WTC11 (cell line): ENCODE results near the gene INF2.

Experiments
- AFF4 ChIP-seq: sonication (generic); formaldehyde crosslinking; IDR thresholded peaks from 2 replicates; pipeline ENCODE4 v1.8.1; 2023; ENCODE audit warnings: mild to moderate bottlenecking, missing genetic modification reagents, borderline replicate concordance
- ATF1 ChIP-seq: sonication (generic); formaldehyde crosslinking; IDR thresholded peaks from 2 replicates; pipeline ENCODE4 v1.8.1; 2023; ENCODE audit warnings: mild to moderate bottlenecking, moderate library complexity, missing genetic modification reagents
- E2F1 ChIP-seq: sonication (generic); formaldehyde crosslinking; IDR thresholded peaks from 2 replicates; pipeline ENCODE4 v1.8.0; 2022; ENCODE audit warnings: mild to moderate bottlenecking, missing genetic modification reagents
- E2F4 ChIP-seq: sonication (generic); formaldehyde crosslinking; IDR thresholded peaks from 2 replicates; pipeline ENCODE4 v1.8.1; 2022; ENCODE audit warnings: low read depth, mild to moderate bottlenecking, moderate library complexity, missing genetic modification reagents, borderline replicate concordance
- ETV6 ChIP-seq: sonication (generic); formaldehyde crosslinking; IDR thresholded peaks from 2 replicates; pipeline ENCODE4 v1.8.1; 2022; ENCODE audit warnings: mild to moderate bottlenecking, missing genetic modification reagents
- FOXP4 ChIP-seq: sonication (generic); formaldehyde crosslinking; IDR thresholded peaks from 2 replicates; pipeline ENCODE4 v1.8.0; 2022; ENCODE audit warnings: mild to moderate bottlenecking, missing genetic modification reagents
- NFYB ChIP-seq: sonication (generic); formaldehyde crosslinking; conservative IDR thresholded peaks from 2 replicates; pipeline ENCODE4 v1.8.0; 2022; ENCODE audit warnings: low read depth, missing genetic modification reagents
- ZNF121 ChIP-seq: sonication (generic); formaldehyde crosslinking; IDR thresholded peaks from 2 replicates; pipeline ENCODE4 v1.8.0; 2023; ENCODE audit warnings: missing genetic modification reagents
- ZSCAN18 ChIP-seq: fragments of 250-450 bp; sonication (Bioruptor Pico); IDR thresholded peaks from 2 replicates; pipeline ENCODE4 v2.1.2; 2022; ENCODE audit warnings: mild to moderate bottlenecking, moderate library complexity
- TF ChIP-seq, protein P1 (sequence below): sonication (generic); formaldehyde crosslinking; conservative IDR thresholded peaks from 2 replicates; pipeline ENCODE4 v1.8.1; 2022; ENCODE audit warnings: mild to moderate bottlenecking, missing genetic modification reagents
- TF ChIP-seq, protein P2 (sequence below): fragments of 200-600 bp; IDR thresholded peaks from 2 replicates; pipeline ENCODE4 v1.8.0; 2022; ENCODE audit warnings: antibody characterized with exemption

GRCh38 chr14:104702106-104702505 is 12.7 kb downstream of the INF2 start:
- TF ChIP-seq ATF1 (CRISPR knock-in tag) (no peak), ZNF121 (CRISPR knock-in tag) (no peak), ZSCAN18 (CRISPR knock-in tag) (no peak), AFF4 (CRISPR knock-in tag) (no peak), ETV6 (CRISPR knock-in tag) (no peak), NFYB (CRISPR knock-in tag) (no peak), E2F1 (no peak), E2F4 (no peak), FOXP4 (CRISPR knock-in tag) (no peak)
- TF ChIP-seq, protein P1, sequence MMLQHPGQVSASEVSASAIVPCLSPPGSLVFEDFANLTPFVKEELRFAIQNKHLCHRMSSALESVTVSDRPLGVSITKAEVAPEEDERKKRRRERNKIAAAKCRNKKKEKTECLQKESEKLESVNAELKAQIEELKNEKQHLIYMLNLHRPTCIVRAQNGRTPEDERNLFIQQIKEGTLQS (CRISPR knock-in tag): no peak
- TF ChIP-seq, protein P2, sequence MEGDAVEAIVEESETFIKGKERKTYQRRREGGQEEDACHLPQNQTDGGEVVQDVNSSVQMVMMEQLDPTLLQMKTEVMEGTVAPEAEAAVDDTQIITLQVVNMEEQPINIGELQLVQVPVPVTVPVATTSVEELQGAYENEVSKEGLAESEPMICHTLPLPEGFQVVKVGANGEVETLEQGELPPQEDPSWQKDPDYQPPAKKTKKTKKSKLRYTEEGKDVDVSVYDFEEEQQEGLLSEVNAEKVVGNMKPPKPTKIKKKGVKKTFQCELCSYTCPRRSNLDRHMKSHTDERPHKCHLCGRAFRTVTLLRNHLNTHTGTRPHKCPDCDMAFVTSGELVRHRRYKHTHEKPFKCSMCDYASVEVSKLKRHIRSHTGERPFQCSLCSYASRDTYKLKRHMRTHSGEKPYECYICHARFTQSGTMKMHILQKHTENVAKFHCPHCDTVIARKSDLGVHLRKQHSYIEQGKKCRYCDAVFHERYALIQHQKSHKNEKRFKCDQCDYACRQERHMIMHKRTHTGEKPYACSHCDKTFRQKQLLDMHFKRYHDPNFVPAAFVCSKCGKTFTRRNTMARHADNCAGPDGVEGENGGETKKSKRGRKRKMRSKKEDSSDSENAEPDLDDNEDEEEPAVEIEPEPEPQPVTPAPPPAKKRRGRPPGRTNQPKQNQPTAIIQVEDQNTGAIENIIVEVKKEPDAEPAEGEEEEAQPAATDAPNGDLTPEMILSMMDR: no peak
